ENCODE measurements around the gene CMTM7.
"Not testable (repeated sequence)": the region's sequence is repeated elsewhere in the genome, so short reads cannot be mapped to it uniquely, and the experiment has no call there.

CMTM7 gene

GRCh38 chr3:32460031-32460749 is 68.5 kb downstream of the CMTM7 start:
- no peak for DNase-seq (ENCODE audit: low read depth)

- DNase-seq (ENCODE audit: low read depth) = not testable (repeated sequence)
Observed at GRCh38 chr3:32460817-32461496, 69.3 kb downstream of the CMTM7 start.

- DNase-seq (ENCODE audit: low read depth) = not testable (repeated sequence)
Observed at GRCh38 chr3:32462191-32462986, 70.7 kb downstream of the CMTM7 start.

GRCh38 chr3:32463415-32463814 is 71.8 kb downstream of the CMTM7 start:
- not testable (repeated sequence) for DNase-seq (ENCODE audit: low read depth)

- not testable (repeated sequence) for DNase-seq (ENCODE audit: low read depth)
Observed at GRCh38 chr3:32464726-32465125, 73.1 kb downstream of the CMTM7 start.

- DNase-seq (ENCODE audit: low read depth) = not testable (repeated sequence)
Observed at GRCh38 chr3:32466808-32467207, 75.2 kb downstream of the CMTM7 start.

- DNase-seq (ENCODE audit: low read depth) = peak; percentile 62
Observed at GRCh38 chr3:32467333-32468070, 75.8 kb downstream of the CMTM7 start.

GRCh38 chr3:32469151-32469874 is 77.7 kb downstream of the CMTM7 start:
- peak; percentile 41 for DNase-seq (ENCODE audit: low read depth)

- DNase-seq (ENCODE audit: low read depth) = no peak
Observed at GRCh38 chr3:32470362-32470761, 78.7 kb downstream of the CMTM7 start.

- DNase-seq (ENCODE audit: low read depth) = no peak
Observed at GRCh38 chr3:32471246-32471645, 79.6 kb downstream of the CMTM7 start.

GRCh38 chr3:32472151-32472550 is 80.5 kb downstream of the CMTM7 start:
- DNase-seq (ENCODE audit: low read depth) = not testable (repeated sequence)

- no peak for DNase-seq (ENCODE audit: low read depth)
Observed at GRCh38 chr3:32474201-32474600, 82.5 kb downstream of the CMTM7 start.

- peak; percentile 81 for DNase-seq (ENCODE audit: low read depth)
Observed at GRCh38 chr3:32480604-32481003, 89.0 kb downstream of the CMTM7 start.

- DNase-seq (ENCODE audit: low read depth) = no peak
Observed at GRCh38 chr3:32481791-32482631, 90.4 kb downstream of the CMTM7 start.

GRCh38 chr3:32482693-32483092 is 91.0 kb downstream of the CMTM7 start:
- DNase-seq (ENCODE audit: low read depth) = no peak

- no peak for DNase-seq (ENCODE audit: low read depth)
Observed at GRCh38 chr3:32483772-32484171, 92.1 kb downstream of the CMTM7 start.

GRCh38 chr3:32484436-32484835 is 92.8 kb downstream of the CMTM7 start:
- no peak for DNase-seq (ENCODE audit: low read depth)

GRCh38 chr3:32487781-32488473 is 96.3 kb downstream of the CMTM7 start:
- DNase-seq (ENCODE audit: low read depth) = peak; percentile 58

GRCh38 chr3:32488474-32489008 is 96.9 kb downstream of the CMTM7 start:
- DNase-seq (ENCODE audit: low read depth) = no peak

Measured in fibroblast of gingiva (primary cell).